NCI-H748 (cell line): Measurements from ENCODE around the gene FBXL13.
"Not testable (repeated sequence)": the region's sequence is repeated elsewhere in the genome, so short reads cannot be mapped to it uniquely, and the experiment has no call there.

ENCODE experiments used
- DNase-seq: peaks from one replicate; lab custom pipeline; 2025; ENCODE audit not compliant: unreplicated experiment; lab: John Stamatoyannopoulos, UW

The FBXL13 gene

GRCh38 chr7:103074519-103075336, at the start of gene FBXL13, which contains the start of gene ARMC10:
TSS of gene FBXL13 (minus strand) at chr7:103074796.
TSS of gene ARMC10 (plus strand) at chr7:103075140. CDS start at chr7:103075273, 133 bp downstream.
- peak; percentile 93 for DNase-seq

- no peak for DNase-seq
Measured at GRCh38 chr7:103123529-103123928, 48.9 kb upstream of the FBXL13 start.

GRCh38 chr7:103121641-103122040, 47.0 kb upstream of the FBXL13 start:
- no peak for DNase-seq

- DNase-seq = no peak
Measured at GRCh38 chr7:103120362-103120761, 45.8 kb upstream of the FBXL13 start.

- DNase-seq = no peak
Measured at GRCh38 chr7:103119791-103120291, 45.2 kb upstream of the FBXL13 start.

- DNase-seq = no peak
Measured at GRCh38 chr7:103117465-103117864, 42.9 kb upstream of the FBXL13 start.

GRCh38 chr7:103116991-103117390, 42.4 kb upstream of the FBXL13 start:
- DNase-seq = no peak

GRCh38 chr7:103116511-103116910, 41.9 kb upstream of the FBXL13 start:
- DNase-seq = no peak

- DNase-seq = no peak
Measured at GRCh38 chr7:103115771-103116170, 41.2 kb upstream of the FBXL13 start.

GRCh38 chr7:103114576-103115008, 40.0 kb upstream of the FBXL13 start:
- no peak for DNase-seq

- DNase-seq = no peak
Measured at GRCh38 chr7:103113164-103113563, 38.6 kb upstream of the FBXL13 start.

- not testable (repeated sequence) for DNase-seq
Measured at GRCh38 chr7:103106703-103107070, 32.1 kb upstream of the FBXL13 start.

- DNase-seq = peak; percentile 3
Measured at GRCh38 chr7:103106005-103106702, 31.6 kb upstream of the FBXL13 start.

- no peak for DNase-seq
Measured at GRCh38 chr7:103101543-103101942, 26.9 kb upstream of the FBXL13 start.

- no peak for DNase-seq
Measured at GRCh38 chr7:103100348-103100747, 25.8 kb upstream of the FBXL13 start.

- DNase-seq = no peak
Measured at GRCh38 chr7:103097041-103097440, 22.4 kb upstream of the FBXL13 start.

- DNase-seq = not testable (repeated sequence)
Measured at GRCh38 chr7:103095558-103095957, 21.0 kb upstream of the FBXL13 start.

GRCh38 chr7:103094102-103094501, 19.5 kb upstream of the FBXL13 start:
- DNase-seq = no peak

- no peak for DNase-seq
Measured at GRCh38 chr7:103093429-103093828, 18.8 kb upstream of the FBXL13 start.

GRCh38 chr7:103092321-103092720, 17.7 kb upstream of the FBXL13 start:
- DNase-seq = not testable (repeated sequence)

- DNase-seq = no peak
Measured at GRCh38 chr7:103083210-103083609, 8.6 kb upstream of the FBXL13 start.

- DNase-seq = no peak
Measured at GRCh38 chr7:103082497-103082896, 7.9 kb upstream of the FBXL13 start.
